H1 (cell line): ENCODE measurements around the gene CTIF. TPM values are rescaled to one million over a fixed set of nuclear protein-coding genes. Genes with fewer than 3 reads are reported as not detected.

Experiments
- CTCF ChIA-PET: fragments of 300-600 bp; sonication (Branson Sonifier 250); formaldehyde crosslinking; loops from one replicate; lab custom pipeline; 2021; ENCODE audit not compliant: partially characterized antibody; lab: Charles Lee
- POLR2A ChIA-PET: fragments of 300-600 bp; sonication (Branson Sonifier 250); formaldehyde crosslinking; loops from one replicate; lab custom pipeline; 2021; ENCODE audit warnings: inconsistent platforms; ENCODE audit not compliant: partially characterized antibody; lab: Charles Lee
- DNase-seq, 2 experiments: peaks; one replicate each; pipeline versions ENCODE4 v3.0.0 to v3.0.0-alpha.2; 2010 to 2022; ENCODE audit warnings: low spot score in 2 of 2, low read depth in 1 of 2, mixed read lengths in 1 of 2
- FAIRE-seq: peaks from 2 replicates; lab custom pipeline; 2011; peaks lifted over from hg19 to GRCh38; lab: Jason Lieb, UNC
- H2AFZ ChIP-seq: 2 replicates; pipeline ENCODE4 v1.8.1; 2012; ENCODE audit warnings: low read length, inconsistent platforms
- H2AK5ac ChIP-seq: 2 replicates; pipeline ENCODE4 v1.6.1; 2013; ENCODE audit warnings: low read depth, low read length
- H2BK120ac ChIP-seq: replicated peaks from 2 replicates; pipeline ENCODE3; 2013; ENCODE audit warnings: low read depth, low read length, inconsistent platforms
- H2BK12ac ChIP-seq: 2 replicates; pipeline ENCODE4 v1.6.1; 2013; ENCODE audit warnings: low read depth, low read length
- H2BK15ac ChIP-seq: 2 replicates; pipeline ENCODE4 v1.6.1; 2013; ENCODE audit warnings: low read length
- H2BK20ac ChIP-seq: 2 replicates; pipeline ENCODE4 v1.6.1; 2013; ENCODE audit warnings: low read length
- H2BK5ac ChIP-seq: 2 replicates; pipeline ENCODE4 v1.6.1; 2013; ENCODE audit warnings: low read depth, low read length
- H3K14ac ChIP-seq: 2 replicates; pipeline ENCODE4 v1.6.1; 2013; ENCODE audit warnings: inconsistent platforms; ENCODE audit not compliant: insufficient read length
- H3K18ac ChIP-seq: 2 replicates; pipeline ENCODE4 v1.6.1; 2013; ENCODE audit warnings: low read length; ENCODE audit errors: extremely low read depth
- H3K23ac ChIP-seq: 2 replicates; pipeline ENCODE4 v1.6.1; 2013; ENCODE audit warnings: inconsistent platforms; ENCODE audit not compliant: insufficient read length
- H3K23me2 ChIP-seq: 2 replicates; pipeline ENCODE4 v1.6.1; 2013; ENCODE audit warnings: low read depth, low read length
- H3K27ac ChIP-seq: 2 replicates; pipeline ENCODE4 v1.6.1; 2011; ENCODE audit warnings: low read depth, low read length, inconsistent platforms
- H3K27me3 ChIP-seq, 4 experiments: replicated peaks in 1 of 4; 1 replicate in 1 of 4; 2 replicates in 3 of 4; pipeline versions ENCODE4 v1.6.1 to v1.8.1; 2011 to 2013; ENCODE audit warnings: low read length in 3 of 4, mild to moderate bottlenecking in 3 of 4, inconsistent platforms in 2 of 4, mixed read lengths in 2 of 4, moderate library complexity in 1 of 4; ENCODE audit not compliant: control insufficient read depth in 3 of 4, insufficient read depth in 3 of 4; ENCODE audit errors: extremely low read depth in 1 of 4
- H3K36me3 ChIP-seq, 4 experiments: 2 replicates each; pipeline versions ENCODE4 v1.6.1 to v1.8.1; 2011 to 2013; ENCODE audit warnings: mild to moderate bottlenecking in 4 of 4, low read length in 3 of 4, moderate library complexity in 2 of 4, control low read depth in 1 of 4, inconsistent platforms in 1 of 4; ENCODE audit not compliant: insufficient read depth in 4 of 4, control insufficient read depth in 2 of 4
- H3K4ac ChIP-seq: replicated peaks from 2 replicates; pipeline ENCODE3; 2013; ENCODE audit warnings: low read length, low read depth, mixed read lengths, inconsistent platforms; ENCODE audit not compliant: insufficient read length
- H3K4me1 ChIP-seq, 4 experiments: replicated peaks in 1 of 4; 1 replicate in 1 of 4; 2 replicates in 3 of 4; pipeline versions ENCODE4 v1.6.1 to v1.8.1; 2011 to 2013; ENCODE audit warnings: low read length in 3 of 4, inconsistent platforms in 2 of 4, mixed read lengths in 1 of 4; ENCODE audit not compliant: insufficient read depth in 4 of 4, control insufficient read depth in 3 of 4
- H3K4me2 ChIP-seq, 2 experiments: 2 replicates each; pipeline versions ENCODE4 v1.6.1 to v1.8.1; 2011 to 2013; ENCODE audit warnings: low read depth in 2 of 2, low read length in 2 of 2, control low read depth in 1 of 2, inconsistent platforms in 1 of 2, mild to moderate bottlenecking in 1 of 2; ENCODE audit not compliant: insufficient read depth in 1 of 2
- H3K4me3 ChIP-seq, 4 experiments: fragments of 200-600, 300-600 bp in 1 of 4; sonication (generic), shearing (Covaris generic), sonication (Bioruptor Twin) in 1 of 4; 2 replicates each; pipeline versions ENCODE4 v1.5.1 to v1.8.1; 2011 to 2016; ENCODE audit warnings: low read length in 4 of 4, low read depth in 3 of 4, control low read depth in 2 of 4, inconsistent platforms in 2 of 4, mild to moderate bottlenecking in 2 of 4, mixed read lengths in 1 of 4, moderate library complexity in 1 of 4; ENCODE audit not compliant: insufficient read depth in 2 of 4; ENCODE audit errors: extremely low read depth in 1 of 4
- H3K56ac ChIP-seq: replicated peaks from 2 replicates; pipeline ENCODE3; 2013; ENCODE audit warnings: low read depth, mild to moderate bottlenecking, mixed read lengths, low read length, inconsistent platforms; ENCODE audit not compliant: insufficient read length
- H3K79me1 ChIP-seq: 2 replicates; pipeline ENCODE4 v1.6.1; 2013; ENCODE audit warnings: low read depth, low read length, control low read depth
- H3K79me2 ChIP-seq, 2 experiments: 2 replicates each; pipeline versions ENCODE4 v1.6.1 to v1.8.1; 2012 to 2013; ENCODE audit warnings: low read length in 2 of 2, mild to moderate bottlenecking in 2 of 2, inconsistent platforms in 1 of 2; ENCODE audit not compliant: insufficient read depth in 2 of 2, control insufficient read depth in 1 of 2
- H3K9ac ChIP-seq, 4 experiments: replicated peaks in 1 of 4; 1 replicate in 1 of 4; 2 replicates in 3 of 4; pipeline versions ENCODE4 v1.6.1 to v1.8.1; 2011 to 2013; ENCODE audit warnings: low read depth in 3 of 4, low read length in 3 of 4, control low read depth in 2 of 4, mild to moderate bottlenecking in 2 of 4, moderate library complexity in 2 of 4, inconsistent platforms in 1 of 4; ENCODE audit errors: extremely low read depth in 1 of 4
- H3K9me3 ChIP-seq, 2 experiments: 2 replicates each; pipeline versions ENCODE4 v1.6.1 to v1.8.1; 2012 to 2013; ENCODE audit warnings: mild to moderate bottlenecking in 2 of 2, moderate library complexity in 2 of 2, control low read depth in 1 of 2, inconsistent platforms in 1 of 2, low read depth in 1 of 2, low read length in 1 of 2, mixed read lengths in 1 of 2; ENCODE audit not compliant: insufficient read depth in 2 of 2
- H4K20me1 ChIP-seq, 2 experiments: replicated peaks in 1 of 2; 2 replicates each; pipeline versions ENCODE3 to v1.8.1; 2011 to 2013; ENCODE audit warnings: inconsistent platforms in 2 of 2, low read length in 2 of 2, mild to moderate bottlenecking in 1 of 2; ENCODE audit not compliant: insufficient read depth in 2 of 2, control insufficient read depth in 1 of 2
- H4K5ac ChIP-seq: 2 replicates; pipeline ENCODE4 v1.6.1; 2013; ENCODE audit warnings: low read length, low read depth, mixed read lengths, inconsistent platforms; ENCODE audit not compliant: insufficient read length
- H4K8ac ChIP-seq: 2 replicates; pipeline ENCODE4 v1.8.0; 2013; ENCODE audit warnings: mild to moderate bottlenecking, moderate library complexity, low read length, inconsistent platforms; ENCODE audit not compliant: insufficient read depth; ENCODE audit errors: extremely low read depth
- H4K91ac ChIP-seq: replicated peaks from 2 replicates; pipeline ENCODE3; 2013; ENCODE audit warnings: low read length, mixed read lengths, inconsistent platforms; ENCODE audit not compliant: insufficient read length
- ASH2L ChIP-seq: fragments of 200-600, 300-600 bp; sonication (generic); IDR thresholded peaks from one replicate; pipeline ENCODE4 v1.7.1; 2017; ENCODE audit warnings: low read length
- CBX5 ChIP-seq: fragments of 300-800, 300-1000 bp; sonication (generic); IDR thresholded peaks from 2 replicates; pipeline ENCODE4 v1.7.1; 2016; ENCODE audit warnings: antibody characterized with exemption, low read length, low read depth
- CHD2 ChIP-seq: IDR thresholded peaks from 2 replicates; pipeline ENCODE4 v1.6.1; 2012; ENCODE audit warnings: low read length, improper control_type of control experiment
- CTCF ChIP-seq, 3 experiments: IDR thresholded peaks; 1 replicate in 2 of 3; 2 replicates in 1 of 3; pipeline versions ENCODE4 v1.5.1 to v1.6.1; 2011; ENCODE audit warnings: low read length in 3 of 3, mild to moderate bottlenecking in 3 of 3, inconsistent platforms in 2 of 3, low read depth in 1 of 3, moderate library complexity in 1 of 3; ENCODE audit not compliant: insufficient read depth in 1 of 3; ENCODE audit errors: control extremely low read depth in 1 of 3
- HDAC2 ChIP-seq, 2 experiments: fragments of 300-600 bp in 1 of 2; sonication (generic) in 1 of 2; IDR thresholded peaks; 2 replicates each; pipeline ENCODE4 v1.6.1; 2011 to 2012; ENCODE audit warnings: low read depth in 2 of 2, low read length in 2 of 2, mild to moderate bottlenecking in 2 of 2, moderate library complexity in 2 of 2, borderline replicate concordance in 1 of 2, inconsistent platforms in 1 of 2
- RBBP5 ChIP-seq: IDR thresholded peaks from 2 replicates; pipeline ENCODE4 v1.7.1; 2012; ENCODE audit warnings: low read depth, mild to moderate bottlenecking, inconsistent platforms, low read length, moderate library complexity, borderline replicate concordance
- SAP30 ChIP-seq: fragments of 300-600 bp; sonication (generic); IDR thresholded peaks from 2 replicates; pipeline ENCODE4 v1.7.1; 2012; ENCODE audit warnings: low read length, moderate library complexity, mild to moderate bottlenecking, inconsistent platforms; ENCODE audit not compliant: insufficient read depth, insufficient replicate concordance
- SIN3A ChIP-seq, 2 experiments: IDR thresholded peaks in 1 of 2; conservative IDR thresholded peaks in 1 of 2; 2 replicates each; pipeline ENCODE4 v1.6.1; 2011 to 2012; ENCODE audit warnings: low read length in 2 of 2, improper control_type of control experiment in 1 of 2, low read depth in 1 of 2, mild to moderate bottlenecking in 1 of 2
- SP2 ChIP-seq: IDR thresholded peaks from 2 replicates; pipeline ENCODE4 v1.6.1; 2012; ENCODE audit warnings: mild to moderate bottlenecking, low read length, inconsistent platforms
- YY1 ChIP-seq: IDR thresholded peaks from 2 replicates; pipeline ENCODE4 v1.6.1; 2011; ENCODE audit warnings: low read depth, mild to moderate bottlenecking, low read length
- WGBS, 2 experiments: shearing (Covaris generic) in 1 of 2; methylation state at CpG; one replicate each; pipeline versions ENCODE4 v1.1.6 to v1.1.7; 2013 to 2015; ENCODE audit warnings: low lambda C conversion rate in 2 of 2, mixed read lengths in 2 of 2, inconsistent platforms in 1 of 2, low coverage in 1 of 2, missing lambda C conversion rate in 1 of 2; ENCODE audit not compliant: insufficient replicate concordance in 2 of 2, insufficient coverage in 1 of 2, insufficient read length in 1 of 2; ENCODE audit errors: extremely low coverage in 1 of 2, missing lambda C conversion rate in 1 of 2; 5-methylcytosine and 5-hydroxymethylcytosine counted together
- polyA plus RNA-seq, 7 experiments: library from polyadenylated mRNA; depleted of rRNA in 3 of 7; stranded (reverse) in 5 of 7; unstranded in 2 of 7; fragments of >200 nt in 5 of 7; fragments of 200-250 nt in 2 of 7; gene quantifications; 1 replicate in 5 of 7; 2 replicates in 1 of 7; 4 replicates in 1 of 7; pipeline versions ENCODE4 v1.2.1 to v1.2.3, GENCODE V29; 2011 to 2013; ENCODE audit warnings: missing spikeins in 2 of 7, mixed read lengths in 2 of 7
- total RNA-seq: library from RNA; stranded (reverse); fragmentation: NEBNext Ultra II Directional; extraction: Animal tissue kit (Norgen Biotek cat#: 25700); gene quantifications from 2 replicates; pipeline ENCODE4 v1.2.1, GENCODE V29; 2021

Gene CTIF
- total and polyA plus RNA-seq, 2 of the 8 experiments (the other 6 are each of a cell fraction or from before 2014, with no cell fraction given): 9.0 to 17.8 TPM

GRCh38 chr18:48594471-48595094 lies 55.8 kb downstream of the CTIF start:
- Histone ChIP-seq H3K4ac (no peak overlapping the region), H3K23ac (no peak overlapping the region), H3K9ac (no peak overlapping the region), H2AFZ (no peak overlapping the region), H2BK20ac (no peak overlapping the region), H2BK120ac (no peak overlapping the region), H4K8ac (no peak overlapping the region), H3K23me2 (no peaks in the 10 kb centered on the region), H3K4me2 (no peak overlapping the region), H3K14ac (no peak overlapping the region), H3K56ac (no peak overlapping the region), H4K91ac (no peak overlapping the region), H3K4me3 (no peak overlapping the region), H2BK5ac (no peak overlapping the region), H3K79me2 (peaks cover 0 to 2% of the 10 kb centered on the region in 2 experiments; a peak in 1 of 4 replicates), H3K9me3 (no peaks in the 10 kb centered on the region), H3K79me1 (peaks cover 2% of the 10 kb centered on the region; the same call in 1 of the 2 replicates), H3K27ac (no peak overlapping the region), H3K4me1 (peaks cover 0 to 4% (median 2%) of the 10 kb centered on the region in 4 experiments; a peak in 1 of 7 replicates), H3K27me3 (no peaks in the 10 kb centered on the region), H4K20me1 (peaks cover 2 to 3% of the 10 kb centered on the region in 2 experiments), H3K36me3 (no peaks in the 10 kb centered on the region), H2BK15ac (no peak overlapping the region)
- no peak for FAIRE-seq
- ChIA-PET POLR2A (no interaction called here), CTCF (interaction anchor here (0.8 to 3.2 kb wide), 7 partner anchors 12 to 119 kb away, joined by 3 to 27 read pairs (median 4); no protein-coding TSS in a partner anchor)
- WGBS, 2 experiments: 88% methylated on average over 13 of the region's 13 CpGs; no CpG with 5 or more reads in 1 of the 2 experiments
- TF ChIP-seq YY1 (no peak), SIN3A (conservative IDR thresholded peaks at IDR 0.05 in 1 of 2, IDR thresholded peaks at IDR 0.05 in 1 of 2; ENCODE audit: low read depth in 1 of 2, low read length in 2 of 2) (no peak), HDAC2 (IDR thresholded peaks at IDR 0.05; ENCODE audit: borderline replicate concordance in 1 of 2, low read depth in 2 of 2, low read length in 2 of 2) (no peak), RBBP5 (no peak), SAP30 (no peak), SP2 (no peak), CBX5 (no peak), CTCF (IDR thresholded peaks at IDR 0.05; ENCODE audit: control extremely low read depth in 1 of 3, insufficient read depth in 1 of 3, low read depth in 1 of 3, low read length in 3 of 3) (no peak), ASH2L (no peak), CHD2 (no peak)
- TF ChIP-seq, all 59 proteins: peak for 0
- Histone ChIP-seq H4K5ac (no peak overlapping the region), H2BK12ac (no peak overlapping the region), H3K18ac (no peak overlapping the region), H2AK5ac (no peak overlapping the region)
- DNase-seq: no peak
